ENCODE data around the gene RASGRF2. TPM values are rescaled to one million over a fixed set of nuclear protein-coding genes. Genes with fewer than 3 reads are reported as not detected.

Gene RASGRF2
- total and polyA plus RNA-seq, 9 of the 15 experiments (the other 6 are each of a cell fraction or from before 2014, with no cell fraction given), result 0.01 to 0.22 (median 0.08) TPM; not detected in 2

- Histone ChIP-seq H3K9me3 (replicated peaks; ENCODE audit: control insufficient read depth, insufficient read depth, low read depth, low read length) (no peaks in the 10 kb centered on the region; the same call in 1 of the 2 replicates), H3K4me3 (no peak overlapping the region), H3K9me1 (ENCODE audit: control insufficient read depth, insufficient read depth, low read length) (no peaks in the 10 kb centered on the region), H3K36me3 (ENCODE audit: control insufficient read depth, insufficient read depth, low read length) (no peaks in the 10 kb centered on the region), H3K4me1 (replicated peaks in 1 of 2; ENCODE audit: control insufficient read depth in 2 of 2, insufficient read depth in 2 of 2, low read length in 2 of 2) (no peaks in the 10 kb centered on the region; a peak in 1 of 5 replicates), H3K9ac (ENCODE audit: insufficient read depth in 1 of 2, low read depth in 2 of 2, low read length in 2 of 2) (no peak overlapping the region), H2AFZ (ENCODE audit: low read depth, low read length) (no peak overlapping the region), H3K27me3 (ENCODE audit: control insufficient read depth in 2 of 2, insufficient read depth in 2 of 2, low read length in 2 of 2) (peaks cover 5 to 10% of the 10 kb centered on the region in 2 experiments; a peak in 4 of 5 replicates), H3K4me2 (ENCODE audit: insufficient read depth, low read length) (no peak overlapping the region), H3K27ac (ENCODE audit: extremely low read depth, low read depth, low read length) (no peak overlapping the region), H3K79me2 (ENCODE audit: control insufficient read depth, insufficient read depth, low read length) (no peaks in the 10 kb centered on the region), H4K20me1 (replicated peaks; ENCODE audit: control insufficient read depth, insufficient read depth, low read length) (no peaks in the 10 kb centered on the region; the same call in 1 of the 2 replicates)
- no peak for FAIRE-seq
- CTCF ChIA-PET (ENCODE audit: low intra/inter-chr PET ratio), result no interaction called here
- intact Hi-C loops (cut with micrococcal nuclease) (no loop called here), in situ Hi-C loops (cut with MboI) (loop anchor here (25.0 kb wide), 1 partner anchor 1065 kb away; no protein-coding TSS in a partner anchor)
- TF ChIP-seq MCM3 (IDR thresholded peaks at IDR 0.05), result no peak
- TF ChIP-seq MEIS2 (IDR thresholded peaks at IDR 0.05; ENCODE audit: partially characterized antibody), result no peak
- no peak for TF ChIP-seq TSHZ1 (CRISPR knock-in tag; IDR thresholded peaks at IDR 0.05)
- WGBS (ENCODE audit: insufficient coverage, low coverage, missing lambda C conversion rate), result 0% methylated on average over 3 of the region's 3 CpGs
- no peak for DNase-seq (ENCODE audit: extremely low read depth in 1 of 4, low spot score in 3 of 4)
- ATAC-seq, result no peak
- POLR2A ChIA-PET, result interaction anchor here (1.0 kb wide), 1 partner anchor 11 kb away, joined by 5 read pairs; no protein-coding TSS in a partner anchor
- no TSS peak for BruUV-seq (replicated peaks)
Observed at GRCh38 chr5:81177061-81177460, 216.9 kb downstream of the RASGRF2 start.

Data from K562 (cell line).